GM21825 (cell line): ENCODE results near the gene ATAD2B.

Experiments
- ATAC-seq: cut with Tn5 transposase; IDR thresholded peaks from one replicate; pipeline ENCODE4 v1.9.1; 2021; ENCODE audit warnings: mild to moderate bottlenecking, moderate library complexity; ENCODE audit not compliant: unreplicated experiment

Gene ATAD2B

GRCh38 chr2:23705771-23706612 is 220.9 kb downstream of the ATAD2B start:
- no peak for ATAC-seq

DNA sequence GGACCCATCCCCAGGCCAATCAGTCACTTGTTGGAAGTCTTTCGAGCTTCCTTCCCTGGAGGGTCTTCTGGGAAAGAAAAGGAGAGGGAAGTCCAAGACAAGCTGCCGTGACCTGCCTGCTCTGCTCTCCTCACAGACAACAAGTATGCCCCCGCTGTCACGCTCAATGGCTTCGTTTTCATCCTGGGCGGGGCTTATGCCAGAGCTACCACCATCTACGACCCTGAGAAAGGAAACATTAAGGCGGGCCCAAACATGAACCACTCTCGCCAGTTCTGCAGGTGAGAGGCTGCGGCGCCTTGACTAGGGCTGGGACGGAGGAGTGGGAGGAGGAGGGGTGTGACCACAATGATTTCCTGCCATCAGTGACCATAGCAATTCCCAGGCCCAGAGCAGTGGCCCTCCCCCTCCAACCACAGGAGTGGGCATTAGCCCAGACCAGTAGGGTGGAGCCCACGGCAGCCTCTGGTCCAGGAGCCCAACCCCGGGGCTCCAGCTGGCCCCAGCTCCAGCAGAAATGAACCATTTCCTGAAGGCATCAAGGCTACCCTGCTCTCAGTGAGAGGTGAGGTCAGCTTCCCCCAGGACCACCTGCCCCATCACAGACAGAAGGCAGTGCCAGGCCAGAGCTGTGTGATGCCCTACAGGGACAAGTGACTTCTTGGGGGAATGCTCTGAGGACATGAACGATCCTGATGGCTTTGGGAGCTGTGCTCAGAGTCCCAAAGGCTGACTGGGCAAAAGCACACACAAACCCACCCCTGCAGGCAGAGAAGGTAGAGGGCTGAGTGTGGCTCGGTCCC is 223.1 kb downstream of the ATAD2B start:
- no peak for ATAC-seq

DNA sequence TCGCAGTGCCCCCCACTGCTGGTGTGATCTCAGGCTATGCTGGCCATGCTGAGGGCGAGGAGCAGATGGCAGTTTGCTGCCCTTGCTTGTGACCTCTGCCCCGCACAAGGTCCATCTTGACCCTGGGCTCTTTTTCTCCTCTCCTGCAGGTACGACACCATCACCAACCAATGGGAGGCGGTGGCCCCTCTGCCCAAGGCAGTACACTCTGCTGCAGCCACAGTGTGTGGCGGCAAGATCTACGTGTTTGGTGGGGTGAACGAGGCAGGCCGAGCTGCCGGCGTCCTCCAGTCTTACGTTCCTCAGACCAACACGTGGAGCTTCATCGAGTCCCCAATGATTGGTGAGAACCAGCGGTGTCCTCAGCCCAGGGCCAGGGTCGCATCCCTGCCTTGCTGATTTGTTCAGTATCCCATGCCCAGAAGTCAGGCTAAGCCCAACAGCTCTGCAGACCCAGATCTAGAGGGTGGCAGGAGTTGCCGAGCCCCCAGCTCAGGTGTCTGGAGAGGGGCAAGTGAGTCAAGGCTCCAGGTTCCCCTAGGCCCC is 223.8 kb downstream of the ATAD2B start:
- ATAC-seq, result no peak

DNA sequence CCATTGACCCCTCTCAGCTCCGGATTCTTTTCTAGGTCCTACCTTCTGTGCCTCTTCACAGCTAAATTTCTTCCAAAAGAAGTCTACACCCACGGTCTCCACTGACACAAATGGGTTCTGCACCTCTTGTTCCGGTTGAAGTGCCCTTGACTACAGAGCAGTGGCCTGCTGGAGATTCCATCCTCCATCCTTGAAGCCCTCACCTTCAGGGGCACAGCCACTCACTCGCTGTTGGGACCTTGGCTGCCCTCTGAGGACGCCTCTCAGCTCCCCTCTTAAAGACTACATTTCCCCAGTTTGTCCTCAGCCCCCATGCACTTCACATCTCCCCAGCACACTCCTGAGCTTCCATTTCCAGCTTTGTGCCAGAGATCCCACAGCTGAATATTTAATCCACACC is 226.3 kb downstream of the ATAD2B start:
- no peak for ATAC-seq

DNA sequence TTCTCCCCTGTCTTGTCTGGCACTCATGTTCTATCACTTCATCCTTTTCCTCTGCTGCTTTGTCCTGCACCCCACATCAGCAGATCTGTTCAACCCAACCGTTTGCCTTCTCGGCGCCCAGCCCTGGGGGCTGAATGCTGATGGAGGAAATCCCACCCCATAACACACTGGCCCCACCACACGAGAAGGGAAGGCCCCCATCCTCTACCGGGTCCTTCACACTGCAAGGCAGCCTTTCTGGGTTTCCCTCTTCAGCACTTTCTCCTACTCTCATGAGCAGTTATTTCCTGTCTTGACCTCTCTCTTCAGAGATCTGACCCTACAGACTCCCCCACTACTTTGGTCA is 227.4 kb downstream of the ATAD2B start:
- no peak for ATAC-seq

DNA sequence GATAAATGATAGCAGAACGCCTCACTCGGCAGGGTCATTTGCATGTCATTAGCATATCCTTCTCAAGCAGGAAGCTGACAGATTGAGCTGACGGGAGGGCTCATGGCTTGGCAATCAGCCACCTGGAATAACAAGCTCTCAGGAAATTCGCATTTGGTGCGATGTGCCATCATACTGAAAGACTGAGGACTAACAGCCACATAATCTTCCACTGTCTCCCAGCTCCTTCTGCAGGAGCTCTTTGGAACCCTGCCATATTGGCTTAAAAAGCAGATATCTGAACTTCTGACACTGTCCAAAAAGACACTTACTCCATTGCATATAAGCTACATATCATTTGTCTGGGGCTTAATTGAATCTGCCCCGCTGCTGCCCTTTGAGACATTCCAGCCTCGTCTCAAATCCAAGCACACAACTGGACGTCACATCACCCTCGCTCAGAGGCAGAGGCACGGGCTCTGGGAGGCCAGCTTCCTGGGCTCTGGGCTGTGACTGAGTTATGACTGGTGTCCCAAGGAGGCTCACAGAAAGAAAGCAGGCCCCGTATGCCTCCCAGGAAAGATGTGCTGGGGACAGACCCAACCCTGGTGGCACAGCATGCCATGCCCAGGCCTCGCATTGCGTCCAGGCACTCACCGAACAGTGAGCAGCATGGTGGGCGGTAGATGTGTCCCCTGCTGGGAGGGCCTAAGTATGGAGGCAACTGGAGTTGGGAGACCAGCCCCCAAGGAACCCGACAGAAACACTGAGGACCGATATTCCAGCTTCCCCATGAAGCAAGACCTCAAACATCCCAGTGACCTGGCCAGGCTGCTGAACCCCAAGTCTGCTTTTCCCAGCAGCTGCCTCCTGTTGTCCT is 228.0 kb downstream of the ATAD2B start:
- no peak for ATAC-seq
